ENCODE measurements around the gene ACBD4. TPM values are rescaled to one million over a fixed set of nuclear protein-coding genes. Genes with fewer than 3 reads are reported as not detected.

Gene ACBD4
- total RNA-seq, 1 donor from 2014 or later = 3.9 TPM

- Histone ChIP-seq H3K36me3 (ENCODE audit: insufficient read depth, low read length) (no peaks in the 10 kb centered on the region), H3K4me2 (ENCODE audit: low read length) (no peak overlapping the region), H3K79me2 (ENCODE audit: insufficient read depth, low read length) (peaks cover 12% of the 10 kb centered on the region), H3K9ac (ENCODE audit: low read length) (no peak overlapping the region), H3K27ac (ENCODE audit: low read depth, low read length) (no peak overlapping the region), H2AFZ (ENCODE audit: low read depth, low read length) (no peak overlapping the region), H3K27me3 (ENCODE audit: insufficient read depth, low read length) (no peaks in the 10 kb centered on the region), H3K9me3 (ENCODE audit: insufficient read depth, low read depth, low read length) (no peaks in the 10 kb centered on the region), H4K20me1 (ENCODE audit: insufficient read depth, low read length) (no peaks in the 10 kb centered on the region), H3K4me1 (ENCODE audit: insufficient read depth, low read length) (peaks cover 21% of the 10 kb centered on the region), H3K4me3 (ENCODE audit: insufficient read depth, low read depth, low read length) (no peak overlapping the region)
- TF ChIP-seq EZH2 (IDR thresholded peaks at IDR 0.05; ENCODE audit: insufficient read depth, low read length) (no peak), CTCF (IDR thresholded peaks at IDR 0.05; ENCODE audit: insufficient read depth, low read depth, low read length) (no peak)
- no peak overlapping the region for H3K4me3 Mint-ChIP-seq (ENCODE audit: unreplicated experiment)
- FAIRE-seq (no peak), DNase-seq (ENCODE audit: low read depth) (no peak)
- peaks cover 10% of the 10 kb centered on the region for H3K4me1 Mint-ChIP-seq (ENCODE audit: low read depth, unreplicated experiment)
- no peak overlapping the region for H3K27ac Mint-ChIP-seq (ENCODE audit: unreplicated experiment)
- H3K27me3 Mint-ChIP-seq (ENCODE audit: low read depth, unreplicated experiment) = no peaks in the 10 kb centered on the region
- H3K36me3 Mint-ChIP-seq (ENCODE audit: low read depth, unreplicated experiment) = peaks cover 11% of the 10 kb centered on the region
- no peaks in the 10 kb centered on the region for H3K9me3 Mint-ChIP-seq (ENCODE audit: unreplicated experiment)
Observed at GRCh38 chr17:45118691-45119090, 16.8 kb upstream of the ACBD4 start.

GRCh38 chr17:45119964-45120363, 15.5 kb upstream of the ACBD4 start:
- H3K9ac ChIP-seq (ENCODE audit: low read length) = no peak overlapping the region
- H3K27me3 ChIP-seq (ENCODE audit: insufficient read depth, low read length) = no peaks in the 10 kb centered on the region
- peaks cover 13% of the 10 kb centered on the region for H3K36me3 Mint-ChIP-seq (ENCODE audit: low read depth, unreplicated experiment)
- no peak overlapping the region for H3K4me3 Mint-ChIP-seq (ENCODE audit: unreplicated experiment)
- TF ChIP-seq CTCF (IDR thresholded peaks at IDR 0.05; ENCODE audit: insufficient read depth, low read depth, low read length) (no peak), EZH2 (IDR thresholded peaks at IDR 0.05; ENCODE audit: insufficient read depth, low read length) (no peak)
- H3K9me3 ChIP-seq (ENCODE audit: insufficient read depth, low read depth, low read length) = no peaks in the 10 kb centered on the region
- no peak overlapping the region for H3K4me3 ChIP-seq (ENCODE audit: insufficient read depth, low read depth, low read length)
- H2AFZ ChIP-seq (ENCODE audit: low read depth, low read length) = no peak overlapping the region
- H3K27ac Mint-ChIP-seq (ENCODE audit: unreplicated experiment) = no peak overlapping the region
- no peak for FAIRE-seq
- no peaks in the 10 kb centered on the region for H3K9me3 Mint-ChIP-seq (ENCODE audit: unreplicated experiment)
- peaks cover 17% of the 10 kb centered on the region for H3K4me1 Mint-ChIP-seq (ENCODE audit: low read depth, unreplicated experiment)
- no peaks in the 10 kb centered on the region for H3K36me3 ChIP-seq (ENCODE audit: insufficient read depth, low read length)
- peaks cover 23% of the 10 kb centered on the region for H3K79me2 ChIP-seq (ENCODE audit: insufficient read depth, low read length)
- H4K20me1 ChIP-seq (ENCODE audit: insufficient read depth, low read length) = no peaks in the 10 kb centered on the region
- H3K4me1 ChIP-seq (ENCODE audit: insufficient read depth, low read length) = peaks cover 33% of the 10 kb centered on the region
- H3K27ac ChIP-seq (ENCODE audit: low read depth, low read length) = no peak overlapping the region
- H3K27me3 Mint-ChIP-seq (ENCODE audit: low read depth, unreplicated experiment) = no peaks in the 10 kb centered on the region
- no peak overlapping the region for H3K4me2 ChIP-seq (ENCODE audit: low read length)
- DNase-seq (ENCODE audit: low read depth) = no peak

- no peaks in the 10 kb centered on the region for H3K27me3 Mint-ChIP-seq (ENCODE audit: low read depth, unreplicated experiment)
- H3K4me1 Mint-ChIP-seq (ENCODE audit: low read depth, unreplicated experiment) = peaks cover 18% of the 10 kb centered on the region
Observed at GRCh38 chr17:45120558-45120957, 14.9 kb upstream of the ACBD4 start.

More at GRCh38 chr17:45120558-45120957, 14.9 kb upstream of the ACBD4 start:
- FAIRE-seq (no peak), DNase-seq (ENCODE audit: low read depth) (no peak)
- H4K20me1 ChIP-seq (ENCODE audit: insufficient read depth, low read length) = no peaks in the 10 kb centered on the region
- peaks cover 33% of the 10 kb centered on the region for H3K4me1 ChIP-seq (ENCODE audit: insufficient read depth, low read length)
- no peak overlapping the region for H3K4me3 Mint-ChIP-seq (ENCODE audit: unreplicated experiment)
- no peak overlapping the region for H3K27ac Mint-ChIP-seq (ENCODE audit: unreplicated experiment)
- H3K36me3 ChIP-seq (ENCODE audit: insufficient read depth, low read length) = no peaks in the 10 kb centered on the region
- no peak overlapping the region for H3K4me2 ChIP-seq (ENCODE audit: low read length)
- H3K27me3 ChIP-seq (ENCODE audit: insufficient read depth, low read length) = no peaks in the 10 kb centered on the region
- no peak for TF ChIP-seq EZH2 (IDR thresholded peaks at IDR 0.05; ENCODE audit: insufficient read depth, low read length)
- no peak for TF ChIP-seq CTCF (IDR thresholded peaks at IDR 0.05; ENCODE audit: insufficient read depth, low read depth, low read length)
- no peaks in the 10 kb centered on the region for H3K9me3 ChIP-seq (ENCODE audit: insufficient read depth, low read depth, low read length)
- no peak overlapping the region for H3K9ac ChIP-seq (ENCODE audit: low read length)
- H2AFZ ChIP-seq (ENCODE audit: low read depth, low read length) = no peak overlapping the region
- H3K36me3 Mint-ChIP-seq (ENCODE audit: low read depth, unreplicated experiment) = peaks cover 14% of the 10 kb centered on the region
- peaks cover 28% of the 10 kb centered on the region for H3K79me2 ChIP-seq (ENCODE audit: insufficient read depth, low read length)
- H3K27ac ChIP-seq (ENCODE audit: low read depth, low read length) = no peak overlapping the region
- H3K9me3 Mint-ChIP-seq (ENCODE audit: unreplicated experiment) = no peaks in the 10 kb centered on the region
- no peak overlapping the region for H3K4me3 ChIP-seq (ENCODE audit: insufficient read depth, low read depth, low read length)
